Mammary epithelial cell (primary cell): ENCODE data around the gene PLXNA2.

Source experiments
- EZH2 ChIP-seq: IDR thresholded peaks from 2 replicates; pipeline ENCODE4 v1.6.1; 2012; ENCODE audit warnings: low read length, inconsistent platforms, borderline replicate concordance
- TF ChIP-seq, protein P1 (sequence below), 2 donors: IDR thresholded peaks in 1 of 2; conservative IDR thresholded peaks in 1 of 2; 2 replicates each; pipeline ENCODE4 v1.5.1; 2011 to 2012; ENCODE audit warnings: inconsistent platforms in 2 of 2, low read length in 2 of 2, mild to moderate bottlenecking in 2 of 2, control low read depth in 1 of 2, low read depth in 1 of 2; ENCODE audit not compliant: insufficient read depth in 1 of 2; ENCODE audit errors: extremely low read depth in 1 of 2

DNA sequence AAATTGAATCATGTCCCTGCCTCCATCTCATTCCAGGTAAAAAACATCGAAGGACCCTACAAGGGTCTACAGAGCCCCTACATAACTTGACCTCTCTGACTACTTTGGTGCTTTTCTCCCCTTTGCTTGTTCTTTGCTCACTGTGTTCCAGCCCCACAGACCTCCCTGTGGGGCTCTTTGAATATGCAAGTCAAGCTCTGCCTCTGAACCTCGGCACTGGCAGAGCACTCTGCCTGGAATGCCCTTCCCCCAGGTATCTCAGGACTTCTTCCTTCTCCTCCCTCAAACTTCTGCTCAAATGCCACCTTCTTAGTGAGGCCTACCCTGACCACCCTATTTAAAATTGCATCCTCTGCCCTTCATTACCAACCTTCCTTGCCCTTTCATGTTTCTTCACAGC, 245.5 kb downstream of the PLXNA2 start:
- TF ChIP-seq EZH2 = no peak
- TF ChIP-seq, protein P1, sequence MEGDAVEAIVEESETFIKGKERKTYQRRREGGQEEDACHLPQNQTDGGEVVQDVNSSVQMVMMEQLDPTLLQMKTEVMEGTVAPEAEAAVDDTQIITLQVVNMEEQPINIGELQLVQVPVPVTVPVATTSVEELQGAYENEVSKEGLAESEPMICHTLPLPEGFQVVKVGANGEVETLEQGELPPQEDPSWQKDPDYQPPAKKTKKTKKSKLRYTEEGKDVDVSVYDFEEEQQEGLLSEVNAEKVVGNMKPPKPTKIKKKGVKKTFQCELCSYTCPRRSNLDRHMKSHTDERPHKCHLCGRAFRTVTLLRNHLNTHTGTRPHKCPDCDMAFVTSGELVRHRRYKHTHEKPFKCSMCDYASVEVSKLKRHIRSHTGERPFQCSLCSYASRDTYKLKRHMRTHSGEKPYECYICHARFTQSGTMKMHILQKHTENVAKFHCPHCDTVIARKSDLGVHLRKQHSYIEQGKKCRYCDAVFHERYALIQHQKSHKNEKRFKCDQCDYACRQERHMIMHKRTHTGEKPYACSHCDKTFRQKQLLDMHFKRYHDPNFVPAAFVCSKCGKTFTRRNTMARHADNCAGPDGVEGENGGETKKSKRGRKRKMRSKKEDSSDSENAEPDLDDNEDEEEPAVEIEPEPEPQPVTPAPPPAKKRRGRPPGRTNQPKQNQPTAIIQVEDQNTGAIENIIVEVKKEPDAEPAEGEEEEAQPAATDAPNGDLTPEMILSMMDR (conservative IDR thresholded peaks at IDR 0.05 in 1 of 2, IDR thresholded peaks at IDR 0.05 in 1 of 2; ENCODE audit: extremely low read depth in 1 of 2, insufficient read depth in 1 of 2, low read depth in 1 of 2, low read length in 2 of 2) = no peak
